GM08714 (cell line): ENCODE measurements around the gene GALE.
"Not testable (repeated sequence)": the region's sequence is repeated elsewhere in the genome, so short reads cannot be mapped to it uniquely, and the experiment has no call there.

Source experiments
- H3K4me3 ChIP-seq: fragments of 200-500 bp; sonication (Bioruptor generic); 2 replicates; pipeline ENCODE4 v1.5.1; 2014; ENCODE audit warnings: mild to moderate bottlenecking, low read length, inconsistent platforms
- ZNF274 ChIP-seq: IDR thresholded peaks from 2 replicates; pipeline ENCODE4 v1.6.1; 2012; ENCODE audit warnings: mild to moderate bottlenecking, low read depth, low read length

The GALE gene

GRCh38 chr1:23823767-23824166 is 23.2 kb upstream of the GALE start:
- no peak for TF ChIP-seq ZNF274
- no peak overlapping the region for H3K4me3 ChIP-seq

GRCh38 chr1:23817633-23818032 is 17.1 kb upstream of the GALE start:
- H3K4me3 ChIP-seq, result no peak overlapping the region
- TF ChIP-seq ZNF274, result no peak

GRCh38 chr1:23816906-23817305 is 16.4 kb upstream of the GALE start:
- H3K4me3 ChIP-seq, result no peak overlapping the region
- no peak for TF ChIP-seq ZNF274

GRCh38 chr1:23816361-23816760 is 15.8 kb upstream of the GALE start:
- no peak overlapping the region for H3K4me3 ChIP-seq
- TF ChIP-seq ZNF274, result no peak

GRCh38 chr1:23814016-23814415 is 13.5 kb upstream of the GALE start:
- no peak for TF ChIP-seq ZNF274
- H3K4me3 ChIP-seq, result no peak overlapping the region

- H3K4me3 ChIP-seq, result no peak overlapping the region
- TF ChIP-seq ZNF274, result no peak
These were observed 10.4 kb upstream of the GALE start for GRCh38 chr1:23810818-23811540.

GRCh38 chr1:23809751-23810171 is 9.2 kb upstream of the GALE start:
- TF ChIP-seq ZNF274, result no peak
- H3K4me3 ChIP-seq, result no peak overlapping the region

- TF ChIP-seq ZNF274, result no peak
- H3K4me3 ChIP-seq, result no peak overlapping the region
These were observed 6.9 kb upstream of the GALE start for GRCh38 chr1:23807453-23807852.

- no peak overlapping the region for H3K4me3 ChIP-seq
- no peak for TF ChIP-seq ZNF274
These were observed 5.7 kb upstream of the GALE start for GRCh38 chr1:23806280-23806679.

GRCh38 chr1:23805025-23805424 is 4.5 kb upstream of the GALE start:
- no peak for TF ChIP-seq ZNF274
- H3K4me3 ChIP-seq, result no peak overlapping the region

GRCh38 chr1:23804183-23804835 is 3.8 kb upstream of the GALE start:
- H3K4me3 ChIP-seq, result no peak overlapping the region
- TF ChIP-seq ZNF274, result no peak

- no peak for TF ChIP-seq ZNF274
These were observed 3.1 kb upstream of the GALE start for GRCh38 chr1:23803674-23804073.

GRCh38 chr1:23802809-23803342 is 2.3 kb upstream of the GALE start:
- H3K4me3 ChIP-seq, result not testable (repeated sequence)

More at GRCh38 chr1:23803674-23804073, 3.1 kb upstream of the GALE start:
- no peak overlapping the region for H3K4me3 ChIP-seq

- no peak overlapping the region for H3K4me3 ChIP-seq
- TF ChIP-seq ZNF274, result no peak
These were observed 1.3 kb upstream of the GALE start for GRCh38 chr1:23801876-23802275.

- TF ChIP-seq ZNF274, result no peak
- H3K4me3 ChIP-seq, result peak overlapping the region; percentile 63
These were observed 789 bp upstream of the GALE start for GRCh38 chr1:23801338-23801748.
